Adipocyte (in vitro differentiated cells): ENCODE results near the gene USP33.
"Not testable (repeated sequence)": the region's sequence is repeated elsewhere in the genome, so short reads cannot be mapped to it uniquely, and the experiment has no call there.

Source experiments
- DNase-seq: peaks from one replicate; pipeline ENCODE4 v3.0.0-alpha.2; 2015; ENCODE audit warnings: low read depth
- H3K27me3 ChIP-seq: replicated peaks from 2 replicates; pipeline ENCODE4 v1.7.0; 2013; ENCODE audit warnings: mild to moderate bottlenecking, low read length, moderate library complexity; ENCODE audit not compliant: control insufficient read depth, insufficient read depth
- H3K36me3 ChIP-seq: 2 replicates; pipeline ENCODE4 v1.7.0; 2013; ENCODE audit warnings: low read length, mild to moderate bottlenecking, moderate library complexity; ENCODE audit not compliant: control insufficient read depth, insufficient read depth, severe bottlenecking
- H3K4me1 ChIP-seq: 2 replicates; pipeline ENCODE4 v1.7.0; 2013; ENCODE audit warnings: mild to moderate bottlenecking, low read length, moderate library complexity; ENCODE audit not compliant: control insufficient read depth, insufficient read depth
- H3K4me3 ChIP-seq: 2 replicates; pipeline ENCODE4 v1.7.0; 2013; ENCODE audit warnings: mild to moderate bottlenecking, low read length, moderate library complexity
- H3K9ac ChIP-seq: 2 replicates; pipeline ENCODE4 v1.7.0; 2013; ENCODE audit warnings: mild to moderate bottlenecking, low read length, moderate library complexity
- H3K9me3 ChIP-seq: 2 replicates; pipeline ENCODE4 v1.7.0; 2013; ENCODE audit warnings: mild to moderate bottlenecking, low read length, moderate library complexity; ENCODE audit not compliant: control insufficient read depth

The USP33 gene

DNA sequence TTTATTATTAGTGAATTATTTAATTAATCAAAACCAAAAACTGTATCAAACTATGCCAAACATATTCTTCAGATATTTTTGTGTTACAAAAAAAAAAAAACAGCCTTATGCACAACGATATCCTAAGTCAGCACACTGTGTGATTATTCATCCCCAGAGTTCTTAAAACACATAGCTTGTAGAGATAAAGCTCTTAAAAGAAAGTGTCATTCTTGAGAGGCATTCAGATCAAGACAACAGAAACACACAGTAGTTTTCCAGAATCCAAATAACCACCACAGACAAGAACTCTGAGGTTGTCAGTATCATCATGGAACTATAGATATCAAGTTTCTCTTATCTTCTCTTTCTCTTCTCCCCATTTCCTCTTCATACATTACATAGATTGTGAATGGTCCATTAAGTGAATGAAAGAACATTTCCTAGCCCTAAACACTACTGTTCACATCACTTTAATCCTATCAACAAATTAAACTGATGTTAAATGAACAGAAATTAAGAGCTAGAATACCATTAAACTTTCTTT is 90.7 kb downstream of the USP33 start:
- Histone ChIP-seq H3K9ac (no peak overlapping the region), H3K9me3 (no peaks in the 10 kb centered on the region), H3K4me1 (peaks cover 48% of the 10 kb centered on the region), H3K27me3 (no peaks in the 10 kb centered on the region), H3K4me3 (no peak overlapping the region), H3K36me3 (no peaks in the 10 kb centered on the region)
- DNase-seq, result no peak

DNA sequence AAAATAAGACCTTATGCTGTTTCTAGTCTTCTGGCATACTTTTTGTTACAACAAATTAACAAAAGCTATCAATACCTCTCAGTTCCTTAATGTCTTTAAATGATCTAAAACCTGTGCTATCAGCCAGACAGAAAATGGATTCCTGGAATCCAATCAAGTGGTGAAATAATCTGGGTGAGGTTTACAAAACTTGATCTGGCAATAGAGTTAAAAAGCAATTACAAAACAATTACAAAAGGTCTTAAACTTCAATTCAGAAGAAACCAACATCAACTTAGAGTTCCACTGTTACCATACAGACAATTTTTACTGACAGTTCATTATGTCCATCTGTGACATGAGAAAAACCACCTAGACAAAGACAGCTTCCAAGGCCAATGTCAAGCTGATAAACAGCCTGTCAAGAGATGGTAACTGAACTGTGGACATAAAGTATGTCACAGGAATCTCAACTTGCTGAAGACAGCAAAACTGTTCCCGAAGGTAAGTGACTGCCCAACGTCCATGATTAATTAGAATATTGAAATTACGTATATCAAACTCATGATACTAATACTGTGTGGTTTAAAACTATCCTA is 94.6 kb downstream of the USP33 start:
- peak overlapping the region; percentile 53 for H3K4me3 ChIP-seq
- peaks cover 18% of the 10 kb centered on the region for H3K4me1 ChIP-seq
- H3K36me3 ChIP-seq, result no peaks in the 10 kb centered on the region
- no peak overlapping the region for H3K9ac ChIP-seq
- DNase-seq, result peak; percentile 28
- no peaks in the 10 kb centered on the region for H3K27me3 ChIP-seq
- no peaks in the 10 kb centered on the region for H3K9me3 ChIP-seq

DNA sequence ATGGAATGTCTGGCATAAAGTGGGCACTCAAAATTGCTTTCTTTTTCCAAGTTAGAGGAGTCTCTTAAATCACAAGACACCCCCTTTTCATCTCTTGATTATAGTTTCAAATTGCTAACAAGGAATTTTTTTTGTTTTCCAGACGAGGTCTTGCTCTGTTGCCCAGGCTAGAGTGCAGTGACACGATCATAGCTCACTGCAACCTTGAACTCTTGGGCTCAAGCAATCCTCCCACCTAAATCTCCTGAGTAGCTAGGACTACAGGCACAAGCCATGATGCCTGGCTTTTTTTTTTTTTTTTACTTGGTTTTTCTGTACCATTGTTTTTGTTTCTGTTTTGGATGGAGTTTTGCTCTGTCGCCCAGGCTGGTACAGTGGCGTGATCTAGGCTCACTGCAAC is 98.0 kb downstream of the USP33 start:
- Histone ChIP-seq H3K36me3 (no peaks in the 10 kb centered on the region), H3K27me3 (no peaks in the 10 kb centered on the region), H3K4me1 (peaks cover 18% of the 10 kb centered on the region), H3K9me3 (no peaks in the 10 kb centered on the region), H3K4me3 (no peak overlapping the region), H3K9ac (no peak overlapping the region)
- no peak for DNase-seq

DNA sequence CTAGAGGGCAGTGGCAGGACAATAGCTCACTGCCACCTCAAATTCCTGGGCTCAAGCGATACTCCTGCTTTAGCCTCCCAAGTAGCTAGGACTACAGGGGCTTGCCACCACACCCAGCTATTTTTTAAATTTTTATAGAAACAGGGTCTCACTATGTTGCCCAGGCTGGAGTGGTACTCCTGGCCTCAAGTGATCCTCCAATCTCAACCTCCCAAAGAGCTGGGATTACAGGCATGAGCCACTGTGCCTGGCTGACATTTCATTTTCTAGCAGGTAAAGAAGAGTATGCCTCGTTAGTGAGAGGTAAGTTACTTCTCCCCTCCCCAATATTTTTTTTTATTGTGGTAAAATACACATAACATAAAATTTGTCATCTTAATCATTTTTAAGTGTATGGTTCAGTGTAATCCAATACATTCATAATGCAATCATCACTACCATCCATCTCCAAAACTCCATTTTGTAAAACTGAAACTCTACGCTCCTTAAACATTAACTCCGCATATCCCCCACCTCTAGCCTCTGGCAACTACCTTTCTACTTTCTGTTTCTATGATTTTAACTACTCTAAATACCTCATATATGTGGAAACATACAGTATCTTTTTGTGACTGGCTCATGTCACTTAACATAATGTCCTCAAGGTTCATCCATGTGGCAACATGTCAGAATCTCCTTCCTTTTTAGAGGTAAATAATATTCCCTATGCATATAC is 99.6 kb downstream of the USP33 start:
- no peak overlapping the region for H3K9ac ChIP-seq
- H3K4me1 ChIP-seq, result peaks cover 10% of the 10 kb centered on the region
- no peaks in the 10 kb centered on the region for H3K36me3 ChIP-seq
- no peak for DNase-seq
- H3K27me3 ChIP-seq, result no peaks in the 10 kb centered on the region
- no peaks in the 10 kb centered on the region for H3K9me3 ChIP-seq
- no peak overlapping the region for H3K4me3 ChIP-seq

DNA sequence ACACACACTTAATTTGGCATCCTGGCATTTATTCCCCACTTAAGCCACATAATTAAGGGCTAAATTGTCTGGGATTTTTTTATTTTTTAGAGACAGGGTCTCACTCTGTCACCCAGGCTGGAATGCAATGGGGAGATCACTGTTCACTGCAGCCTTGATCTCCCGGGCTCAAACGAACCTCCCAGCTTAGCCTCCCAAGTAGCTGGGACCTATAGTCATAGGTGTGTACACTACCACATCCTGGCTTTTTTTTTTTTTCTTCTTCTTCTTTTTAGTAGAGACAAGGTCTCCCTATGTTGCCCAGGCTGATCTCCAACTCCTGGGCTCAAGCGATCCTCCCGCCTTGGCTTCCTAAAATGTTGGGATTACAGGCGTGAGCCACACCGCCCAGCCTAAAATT is 101.4 kb downstream of the USP33 start:
- Histone ChIP-seq H3K27me3 (no peaks in the 10 kb centered on the region), H3K36me3 (no peaks in the 10 kb centered on the region), H3K4me3 (no peak overlapping the region), H3K9me3 (no peaks in the 10 kb centered on the region), H3K4me1 (no peaks in the 10 kb centered on the region), H3K9ac (no peak overlapping the region)
- DNase-seq, result no peak

DNA sequence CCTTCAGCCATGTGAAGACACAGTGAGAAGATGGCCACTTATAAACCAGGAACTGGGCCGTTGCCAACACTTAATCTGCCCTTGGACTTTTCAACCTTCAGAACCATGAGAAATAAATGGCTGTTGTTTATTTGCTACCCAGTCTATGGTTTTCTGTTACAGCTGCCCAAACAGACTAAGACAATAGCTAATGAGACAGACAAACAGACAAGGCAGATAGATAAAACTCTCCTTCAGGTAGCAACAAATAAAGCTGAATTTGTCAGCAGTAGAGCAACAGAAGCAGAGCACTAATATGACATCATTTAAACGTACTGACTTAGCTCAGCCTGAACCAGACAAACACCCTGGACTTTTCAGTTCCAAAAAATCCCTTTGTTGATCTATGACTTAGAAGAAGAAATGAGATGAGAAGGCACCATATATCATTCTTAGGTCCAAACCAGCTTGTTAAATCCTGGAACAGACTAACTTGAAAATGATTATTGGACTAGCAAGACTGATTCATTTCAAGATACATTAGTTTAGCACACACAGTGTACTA is 104.1 kb downstream of the USP33 start:
- Histone ChIP-seq H3K9me3 (peaks cover 4% of the 10 kb centered on the region), H3K36me3 (no peaks in the 10 kb centered on the region)
- DNase-seq, result no peak

DNA sequence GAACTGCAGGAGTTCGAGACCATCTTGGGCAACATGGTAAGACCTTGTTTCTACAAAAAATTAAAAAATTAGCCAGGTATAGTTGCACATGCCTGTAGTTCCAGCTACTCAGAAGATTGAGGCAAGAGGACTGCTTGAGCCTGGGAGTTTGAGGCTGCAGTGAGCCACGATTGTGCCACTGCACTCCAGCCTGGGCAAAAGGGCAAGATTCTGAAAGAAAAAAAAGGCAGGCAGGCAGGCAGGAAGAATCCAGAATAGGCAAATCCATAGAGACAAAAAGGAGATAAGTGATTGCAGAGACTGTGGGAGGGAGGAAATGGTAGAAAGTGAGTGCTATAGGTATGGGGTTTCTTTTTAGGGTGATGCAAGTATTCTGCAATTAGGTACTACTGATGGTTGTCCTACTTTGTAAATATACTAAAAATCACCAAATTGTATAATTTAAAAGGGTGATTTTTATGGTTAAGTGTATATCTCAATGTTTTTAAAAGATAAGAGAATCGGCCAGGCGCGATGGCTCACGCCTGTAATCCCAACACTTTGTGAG is 106.6 kb downstream of the USP33 start:
- Histone ChIP-seq H3K27me3 (no peaks in the 10 kb centered on the region), H3K4me1 (peaks cover 20% of the 10 kb centered on the region), H3K36me3 (no peaks in the 10 kb centered on the region), H3K9me3 (peaks cover 4% of the 10 kb centered on the region), H3K9ac (no peak overlapping the region), H3K4me3 (no peak overlapping the region)
- no peak for DNase-seq

More for the DNA sequence above, 104.1 kb downstream of the USP33 start:
- Histone ChIP-seq H3K27me3 (no peaks in the 10 kb centered on the region), H3K4me1 (peaks cover 20% of the 10 kb centered on the region), H3K9ac (no peak overlapping the region), H3K4me3 (no peak overlapping the region)

DNA sequence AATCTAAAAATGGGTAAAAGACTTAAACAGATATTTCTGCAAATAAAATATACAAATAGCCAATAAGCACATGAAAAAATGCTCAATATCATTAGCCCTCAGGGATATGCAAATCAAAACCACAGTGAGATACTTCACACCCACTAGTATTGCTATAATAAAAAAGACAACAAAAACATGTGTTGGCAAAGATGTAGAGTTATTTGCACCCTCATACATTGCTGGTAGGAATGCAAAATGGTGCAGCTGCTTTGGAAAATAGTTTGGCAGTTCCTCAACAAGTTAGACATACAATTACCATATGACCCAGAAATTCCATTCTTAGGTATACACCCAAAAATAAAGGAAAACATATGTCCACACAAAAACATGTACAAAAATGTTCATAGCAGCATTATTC is 107.4 kb downstream of the USP33 start:
- Histone ChIP-seq H3K4me3 (no peak overlapping the region), H3K4me1 (peaks cover 20% of the 10 kb centered on the region), H3K9ac (no peak overlapping the region), H3K27me3 (no peaks in the 10 kb centered on the region), H3K36me3 (no peaks in the 10 kb centered on the region), H3K9me3 (peaks cover 4% of the 10 kb centered on the region)
- peak; percentile 73 for DNase-seq

DNA sequence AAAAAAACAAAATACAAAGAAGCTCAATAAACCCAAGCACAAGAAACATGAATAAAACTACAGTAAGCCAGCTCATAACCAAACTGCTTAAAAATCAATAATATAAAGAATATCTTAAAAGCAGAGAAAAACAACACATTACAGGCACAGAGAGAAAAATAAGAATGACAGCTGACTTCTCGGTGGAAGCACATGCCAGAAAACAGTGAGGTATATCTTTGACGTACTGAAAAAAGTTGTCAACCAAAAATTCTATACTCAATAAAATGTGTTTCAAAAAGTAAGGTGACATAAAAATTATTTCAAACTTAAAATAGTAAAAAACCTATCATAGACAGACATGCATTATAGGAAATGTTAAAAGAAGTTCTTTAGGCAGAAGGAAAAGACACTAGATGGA is 110.5 kb downstream of the USP33 start:
- Histone ChIP-seq H3K36me3 (peaks cover 15% of the 10 kb centered on the region), H3K9me3 (peaks cover 4% of the 10 kb centered on the region), H3K4me1 (peaks cover 20% of the 10 kb centered on the region), H3K27me3 (no peaks in the 10 kb centered on the region), H3K9ac (no peak overlapping the region), H3K4me3 (no peak overlapping the region)
- DNase-seq, result no peak

DNA sequence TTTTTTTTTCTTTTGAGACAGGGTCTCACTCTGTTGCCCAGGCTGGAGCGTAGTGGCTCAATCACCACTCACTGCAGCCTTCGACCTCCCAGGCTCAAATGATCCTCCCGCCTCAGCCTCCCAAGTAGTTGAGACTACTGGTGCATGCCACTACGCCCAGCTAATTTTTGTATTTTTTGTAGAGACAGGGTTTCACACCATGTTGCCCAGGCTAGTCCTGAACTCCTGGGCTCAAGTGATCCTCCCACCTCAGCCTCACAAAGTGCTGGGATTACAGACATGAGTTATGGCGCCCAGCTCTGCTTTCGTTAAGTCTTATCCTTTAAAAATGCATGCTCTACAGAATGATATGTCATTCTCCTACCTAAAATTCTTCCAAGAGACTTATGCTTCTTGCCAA is 113.4 kb downstream of the USP33 start:
- H3K4me1 ChIP-seq, H3K9ac ChIP-seq, H3K9me3 ChIP-seq, DNase-seq, H3K4me3 ChIP-seq, H3K27me3 ChIP-seq: not testable (repeated sequence)
- H3K36me3 ChIP-seq, result peaks cover 20% of the 10 kb centered on the region
